Erythroblast (primary cell): Measurements from ENCODE around the gene KCNS1.

Experiments
- GATA1 ChIP-seq: IDR thresholded peaks from 2 replicates; pipeline ENCODE4 v1.6.1; 2011; ENCODE audit warnings: low read depth, mild to moderate bottlenecking, control low read depth, low read length, moderate library complexity
- POLR2A ChIP-seq: IDR thresholded peaks from 2 replicates; pipeline ENCODE4 v1.6.1; 2011; ENCODE audit warnings: mild to moderate bottlenecking, low read length

GRCh38 chr20:45110301-45110700 is 9.4 kb upstream of the KCNS1 start:
- TF ChIP-seq POLR2A = no peak
- TF ChIP-seq GATA1 = no peak
